ENCODE measurements around the gene MTMR11.
"Not testable (repeated sequence)": the region's sequence is repeated elsewhere in the genome, so short reads cannot be mapped to it uniquely, and the experiment has no call there.

Gene MTMR11

DNA sequence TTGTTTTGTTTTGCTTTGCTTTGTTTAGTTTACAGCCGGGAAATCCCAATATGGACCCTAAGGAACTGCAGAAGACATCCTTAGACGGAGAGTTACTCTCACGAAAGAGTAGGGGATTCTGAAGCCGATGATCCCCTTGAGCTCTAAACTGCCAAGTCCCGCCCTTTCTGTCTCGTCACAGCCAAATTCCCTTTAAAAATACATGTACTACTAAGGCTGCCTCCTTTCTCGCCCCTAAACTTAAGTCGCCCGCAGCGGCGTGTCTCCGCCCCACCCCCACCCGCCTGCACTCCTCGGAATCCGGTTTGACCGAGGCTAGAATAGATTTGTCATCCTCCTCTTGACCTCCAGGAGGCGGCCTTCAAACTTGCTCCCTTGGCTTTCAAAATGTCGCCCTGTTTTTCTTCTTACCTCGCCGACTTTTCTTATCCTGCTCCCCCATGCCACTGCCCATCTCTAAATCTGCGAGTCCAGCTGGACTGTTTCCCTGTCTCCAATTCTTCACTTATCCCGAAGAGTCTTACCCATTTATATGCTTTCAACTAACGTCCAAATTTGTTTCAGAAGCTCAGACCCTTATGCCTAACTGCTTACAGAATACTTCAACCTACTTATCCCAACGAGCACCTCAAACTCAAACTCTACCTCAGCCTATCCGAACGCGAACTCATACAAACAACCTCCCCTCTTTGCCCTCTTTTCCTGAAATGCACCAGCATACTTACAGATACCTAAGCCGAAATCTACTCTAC is 48.3 kb downstream of the MTMR11 start:
- peak; percentile 93 to 97 for DNase-seq

DNA sequence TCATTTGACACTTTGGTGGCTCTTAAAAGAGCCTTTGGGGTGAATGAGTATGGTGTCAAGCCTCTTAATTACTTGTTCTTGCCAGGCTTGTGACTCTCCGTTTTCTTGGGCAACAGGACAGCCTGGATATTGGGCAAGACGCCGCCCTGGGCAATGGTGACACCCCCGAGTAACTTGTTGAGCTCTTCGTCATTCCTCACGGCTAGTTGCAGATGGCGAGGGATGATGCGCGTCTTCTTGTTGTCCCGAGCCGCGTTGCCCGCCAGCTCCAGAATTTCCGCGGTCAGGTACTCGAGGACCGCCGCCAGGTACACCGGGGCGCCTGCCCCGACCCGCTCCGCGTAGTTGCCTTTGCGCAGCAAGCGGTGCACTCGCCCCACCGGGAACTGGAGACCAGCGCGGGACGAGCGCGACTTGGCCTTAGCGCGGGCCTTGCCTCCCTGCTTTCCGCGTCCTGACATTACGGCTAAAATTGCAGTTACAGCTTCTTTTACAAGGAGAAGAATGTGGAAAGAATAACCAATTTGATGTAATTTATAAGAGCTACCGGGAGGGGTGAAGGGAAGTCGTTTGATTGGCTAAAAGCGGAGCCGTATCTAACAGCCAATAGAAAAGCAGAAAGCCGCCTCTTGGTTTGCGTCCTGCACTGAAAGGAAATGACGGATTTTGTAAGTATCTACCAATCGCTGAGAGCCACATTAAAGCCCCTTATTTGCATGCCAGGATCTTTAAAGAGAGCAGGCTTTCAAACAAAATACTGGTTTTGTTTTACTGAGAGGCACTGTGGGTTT is 49.0 kb downstream of the MTMR11 start:
- peak; percentile 95 to 98 for DNase-seq

DNA sequence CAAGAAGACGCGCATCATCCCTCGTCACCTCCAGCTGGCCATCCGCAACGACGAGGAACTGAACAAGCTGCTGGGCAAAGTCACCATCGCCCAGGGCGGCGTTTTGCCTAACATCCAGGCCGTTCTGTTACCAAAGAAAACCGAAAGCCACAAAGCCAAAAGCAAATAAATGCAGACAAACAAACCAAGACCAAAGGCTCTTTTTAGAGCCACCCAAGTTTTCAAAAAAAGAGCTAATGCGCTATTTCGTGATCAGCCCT is 49.6 kb downstream of the MTMR11 start:
- DNase-seq: not testable (repeated sequence)

DNA sequence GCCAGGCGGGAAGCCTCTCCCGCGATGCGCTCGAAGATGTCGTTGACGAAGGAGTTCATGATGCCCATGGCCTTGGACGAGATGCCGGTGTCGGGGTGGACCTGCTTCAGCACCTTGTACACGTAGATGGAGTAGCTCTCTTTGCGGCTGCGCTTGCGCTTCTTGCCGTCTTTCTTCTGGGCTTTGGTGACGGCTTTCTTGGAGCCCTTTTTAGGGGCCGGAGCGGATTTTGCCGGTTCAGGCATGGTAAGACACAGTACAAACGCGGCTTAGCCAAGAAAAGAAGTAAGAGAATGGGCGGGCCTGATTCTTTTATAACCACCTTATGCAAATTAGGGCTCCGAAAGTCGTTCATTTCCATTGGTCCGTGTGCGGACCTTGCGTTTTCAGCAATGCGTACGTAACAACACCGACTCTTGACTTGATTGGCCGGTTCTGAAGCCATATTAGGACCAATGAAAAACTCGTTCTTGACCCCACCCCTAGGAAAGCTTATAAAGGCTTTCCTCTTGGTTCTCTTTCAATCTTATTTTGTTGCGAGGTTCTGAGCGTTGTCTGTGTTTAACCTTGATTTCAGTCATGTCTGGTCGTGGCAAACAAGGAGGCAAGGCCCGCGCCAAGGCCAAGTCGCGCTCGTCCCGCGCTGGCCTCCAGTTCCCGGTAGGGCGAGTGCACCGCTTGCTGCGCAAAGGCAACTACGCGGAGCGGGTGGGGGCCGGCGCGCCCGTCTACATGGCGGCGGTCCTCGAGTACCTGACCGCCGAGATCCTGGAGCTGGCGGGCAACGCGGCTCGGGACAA is 50.1 kb downstream of the MTMR11 start:
- DNase-seq: peak; percentile 99 to 100

DNA sequence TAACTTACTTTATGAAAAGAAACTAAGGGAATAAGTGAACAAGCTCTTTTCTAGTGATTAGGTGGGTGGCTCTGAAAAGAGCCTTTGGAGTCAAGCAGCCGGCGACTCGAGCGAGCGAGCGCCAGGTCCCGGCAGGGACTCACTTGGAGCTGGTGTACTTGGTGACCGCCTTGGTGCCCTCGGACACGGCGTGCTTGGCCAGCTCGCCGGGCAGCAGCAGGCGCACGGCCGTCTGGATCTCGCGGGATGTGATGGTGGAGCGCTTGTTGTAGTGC is 50.6 kb downstream of the MTMR11 start:
- not testable (repeated sequence) for DNase-seq

DNA sequence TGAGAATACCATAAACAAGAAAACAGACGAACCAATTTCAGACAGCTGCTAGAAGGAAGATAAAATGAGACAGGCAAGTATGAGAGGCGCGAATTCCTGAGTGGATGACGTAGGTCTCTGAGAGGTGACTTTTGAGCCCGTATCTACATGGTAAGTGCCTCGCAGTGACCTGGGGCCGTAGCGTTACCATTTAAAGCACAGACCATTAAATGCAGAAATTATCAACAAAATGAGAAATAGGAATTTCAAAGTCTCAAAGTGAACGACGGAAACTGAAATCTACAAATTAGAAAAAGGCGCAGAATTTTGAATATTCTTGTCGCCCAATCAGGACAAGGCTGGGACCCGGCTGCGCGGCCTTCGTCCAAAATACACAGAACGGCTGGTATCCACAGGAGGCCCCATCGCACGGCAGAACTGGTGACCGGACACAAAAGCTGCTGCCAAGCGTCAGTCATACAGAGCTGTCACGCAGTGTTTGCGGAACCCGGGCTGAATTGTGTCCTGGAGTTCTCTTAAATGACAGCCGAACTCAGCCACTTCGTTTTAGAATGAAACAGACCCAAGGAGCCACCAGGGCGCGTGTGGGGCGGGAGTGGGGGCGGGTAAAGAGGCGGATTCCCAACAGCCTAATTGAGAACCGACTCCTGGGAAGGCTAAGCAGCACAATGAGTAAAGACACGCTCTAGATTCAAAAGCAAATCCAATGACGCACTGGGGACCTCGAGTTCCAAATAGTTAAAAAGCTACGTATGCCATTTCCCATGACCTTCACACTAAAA is 51.1 kb downstream of the MTMR11 start:
- DNase-seq: peak; percentile 89 to 96

DNA sequence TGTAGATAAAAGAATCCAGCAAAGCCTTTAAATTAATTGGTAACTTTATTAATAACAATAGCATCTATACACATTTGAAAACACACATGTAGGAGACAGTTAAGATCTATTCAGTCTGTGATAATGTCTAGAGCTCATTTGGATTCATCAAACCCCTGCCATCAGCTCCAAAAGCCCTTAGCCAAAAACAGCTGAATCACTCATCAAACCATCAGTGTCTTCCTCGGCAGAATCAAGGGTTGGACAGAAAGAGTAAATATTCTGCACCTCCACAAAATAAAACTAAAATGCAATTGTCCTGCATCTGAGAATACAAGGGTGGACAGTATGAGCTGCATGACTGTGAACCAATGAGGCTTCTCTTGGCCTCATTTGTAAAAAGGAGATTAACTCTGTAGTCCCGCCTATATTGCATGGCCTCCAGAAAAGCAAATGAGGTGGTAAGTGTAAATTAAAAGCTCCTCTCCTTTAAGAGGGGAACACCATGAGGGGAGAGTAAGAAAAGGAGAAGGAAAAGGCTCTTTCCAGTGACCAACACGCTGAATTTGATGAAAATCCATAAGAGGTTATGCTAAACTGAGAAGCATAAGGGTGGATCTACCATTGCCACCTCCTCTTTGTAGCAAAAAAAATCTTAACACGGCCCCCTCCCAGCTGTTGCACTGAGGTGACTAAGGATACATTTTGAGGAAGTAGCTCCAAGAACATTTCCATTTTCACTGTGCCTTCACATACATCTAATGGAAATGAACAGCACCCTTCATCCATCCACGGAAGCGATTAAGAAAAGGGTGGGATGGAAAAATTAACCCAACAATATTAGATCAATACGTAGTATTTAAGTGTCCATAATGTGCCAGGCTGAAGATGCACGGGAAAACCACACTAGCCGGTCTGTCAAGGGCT is 52.0 kb downstream of the MTMR11 start:
- DNase-seq: peak; percentile 72 to 81

DNA sequence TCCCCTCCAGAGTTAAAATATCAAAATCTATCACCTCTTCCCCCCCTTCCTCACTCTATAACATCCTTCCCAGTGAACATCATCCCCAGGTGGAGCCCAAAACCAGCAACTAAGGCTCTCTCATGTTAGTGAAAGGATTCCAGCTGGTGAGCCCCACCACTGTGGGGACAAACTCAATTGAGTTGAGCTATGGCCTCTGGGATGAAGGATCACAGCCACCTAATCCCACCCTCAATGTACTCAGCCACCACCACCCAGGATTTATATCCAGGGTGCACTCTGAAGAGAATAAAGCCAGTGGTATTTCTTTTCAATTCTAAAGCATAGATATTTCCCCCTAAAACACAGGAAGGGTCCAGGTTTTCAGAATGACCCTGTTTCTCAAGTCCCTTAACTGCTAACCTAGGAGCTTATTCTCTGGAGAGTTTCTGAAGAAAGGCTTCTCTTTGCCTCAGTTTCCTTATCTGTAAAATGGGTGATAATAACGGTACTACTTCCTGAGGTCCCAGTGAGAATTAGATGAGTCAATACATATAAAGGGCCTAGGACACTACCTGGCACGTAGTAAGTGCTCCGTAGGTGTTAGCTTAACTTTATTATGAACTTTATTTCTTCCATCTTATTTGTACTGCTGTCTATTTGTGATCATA is 53.0 kb downstream of the MTMR11 start:
- DNase-seq: no peak

DNA sequence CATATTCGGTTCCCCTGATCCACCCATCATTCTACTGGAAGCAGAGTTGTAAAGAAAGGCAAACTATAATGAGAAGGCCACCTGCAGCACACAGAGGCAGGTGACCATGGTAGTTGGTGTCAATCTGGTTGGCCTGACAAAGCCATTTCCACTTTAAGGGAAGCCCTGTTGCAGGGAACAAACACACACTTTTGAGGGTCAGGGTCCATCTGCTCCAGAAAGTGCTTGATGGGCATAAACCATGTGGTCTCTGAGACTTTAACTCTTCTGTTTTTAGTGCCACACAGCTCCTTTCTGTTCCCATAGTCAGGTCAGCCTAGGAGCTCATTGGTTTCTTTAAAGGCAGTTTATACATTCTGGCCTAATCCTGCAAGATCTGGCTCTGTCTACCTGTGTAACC is 54.8 kb downstream of the MTMR11 start:
- DNase-seq: no peak

DNA sequence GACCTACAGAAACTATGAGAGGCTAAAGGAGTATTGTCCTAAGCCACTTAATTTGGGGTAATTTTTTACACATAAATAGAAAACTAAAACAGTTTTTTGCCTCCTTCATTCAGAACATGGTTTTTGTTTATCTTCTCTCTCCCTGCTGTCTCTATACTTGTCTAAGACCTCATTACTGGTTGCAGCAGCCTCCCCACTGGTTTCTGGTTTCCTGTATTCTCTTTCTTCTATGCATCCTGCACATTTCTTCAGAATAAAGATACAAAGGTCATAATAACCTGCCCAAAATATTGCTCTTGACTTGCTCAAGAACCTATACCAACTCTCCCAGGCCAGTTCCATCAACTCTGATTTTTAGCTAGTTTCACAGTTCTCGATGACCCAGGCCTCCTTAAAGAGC is 57.1 kb downstream of the MTMR11 start:
- no peak for DNase-seq

All from NCI-H446 (cell line).